HG02870 (cell line): ENCODE results near the gene THOC2.
"Not testable (repeated sequence)": the region's sequence is repeated elsewhere in the genome, so short reads cannot be mapped to it uniquely, and the experiment has no call there.

ENCODE experiments used
- ATAC-seq: cut with Tn5 transposase; IDR thresholded peaks from one replicate; pipeline ENCODE4 v1.9.1; 2021; ENCODE audit warnings: mild to moderate bottlenecking, moderate library complexity; ENCODE audit not compliant: unreplicated experiment

The THOC2 gene

GRCh38 chrX:123732670-123733363, at the start of gene THOC2:
Gene THOC2 (minus strand): TSS chrX:123733052. CDS start chrX:123733022, 30 bp downstream.
- ATAC-seq, result peak; percentile 85

GRCh38 chrX:123781786-123782185, 48.9 kb upstream of the THOC2 start:
- not testable (repeated sequence) for ATAC-seq

GRCh38 chrX:123779908-123780396, 47.1 kb upstream of the THOC2 start:
- no peak for ATAC-seq

- no peak for ATAC-seq
Measured at GRCh38 chrX:123773258-123773988, 40.6 kb upstream of the THOC2 start.

- ATAC-seq, result no peak
Measured at GRCh38 chrX:123771449-123772064, 38.7 kb upstream of the THOC2 start.

- peak; percentile 86 for ATAC-seq
Measured at GRCh38 chrX:123764967-123765871, 32.4 kb upstream of the THOC2 start.

- ATAC-seq, result not testable (repeated sequence)
Measured at GRCh38 chrX:123759849-123760248, 27.0 kb upstream of the THOC2 start.

- ATAC-seq, result not testable (repeated sequence)
Measured at GRCh38 chrX:123757794-123758193, 24.9 kb upstream of the THOC2 start.

GRCh38 chrX:123756320-123756719, 23.5 kb upstream of the THOC2 start:
- ATAC-seq, result no peak

GRCh38 chrX:123755107-123755506, 22.3 kb upstream of the THOC2 start:
- ATAC-seq, result no peak

GRCh38 chrX:123753656-123754350, 21.0 kb upstream of the THOC2 start:
- ATAC-seq, result no peak

- no peak for ATAC-seq
Measured at GRCh38 chrX:123749643-123750042, 16.8 kb upstream of the THOC2 start.

GRCh38 chrX:123745511-123745910, 12.7 kb upstream of the THOC2 start:
- no peak for ATAC-seq

- no peak for ATAC-seq
Measured at GRCh38 chrX:123743312-123743711, 10.5 kb upstream of the THOC2 start.

GRCh38 chrX:123742440-123742839, 9.6 kb upstream of the THOC2 start:
- no peak for ATAC-seq

- no peak for ATAC-seq
Measured at GRCh38 chrX:123740536-123740935, 7.7 kb upstream of the THOC2 start.

GRCh38 chrX:123740006-123740405, 7.2 kb upstream of the THOC2 start:
- no peak for ATAC-seq

GRCh38 chrX:123739474-123739873, 6.6 kb upstream of the THOC2 start:
- no peak for ATAC-seq

GRCh38 chrX:123738378-123738940, 5.6 kb upstream of the THOC2 start:
- no peak for ATAC-seq
